NCI-H82 (cell line): ENCODE data around the gene CDKAL1.

ENCODE experiments used
- DNase-seq: peaks from one replicate; lab custom pipeline; 2025; lab: John Stamatoyannopoulos, UW

CDKAL1 gene

DNA sequence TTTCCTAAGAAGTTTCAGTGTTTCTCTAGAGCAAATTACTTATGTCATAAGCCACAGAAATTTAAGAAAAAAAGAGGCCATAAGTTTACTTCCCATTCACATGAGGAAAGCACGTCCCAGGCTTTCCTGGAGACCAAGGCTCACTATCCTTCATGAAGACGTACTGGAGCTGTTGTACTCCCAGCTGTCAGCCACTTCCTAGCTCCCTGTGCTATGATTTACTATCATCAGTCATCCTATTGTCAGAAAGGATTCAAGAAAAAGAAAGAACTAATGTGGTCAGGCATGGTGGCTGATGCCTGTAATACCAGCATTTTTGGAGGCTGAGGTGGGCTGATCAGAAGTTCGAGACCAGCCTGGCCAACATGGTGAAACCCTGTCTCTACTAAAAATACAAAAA is 721.9 kb downstream of the CDKAL1 start:
- DNase-seq: no peak

DNA sequence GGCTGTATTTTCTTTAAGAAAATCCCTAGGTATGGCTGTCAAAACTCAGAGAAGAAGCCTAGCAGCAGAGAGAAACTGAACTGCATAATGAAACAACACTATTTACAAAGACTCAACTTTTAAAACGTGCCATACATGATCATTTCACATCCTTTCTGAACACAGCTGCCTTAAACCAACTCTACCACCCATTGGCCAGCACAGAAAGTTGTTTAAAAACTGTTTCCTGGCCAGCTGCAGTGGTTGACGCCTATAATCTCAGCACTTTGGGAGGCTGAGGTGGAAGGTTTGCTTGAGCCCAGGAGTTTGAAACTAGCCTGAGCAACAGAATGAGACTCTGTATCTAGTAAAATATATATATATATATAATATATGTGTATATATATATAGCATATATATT is 722.9 kb downstream of the CDKAL1 start:
- DNase-seq: no peak

DNA sequence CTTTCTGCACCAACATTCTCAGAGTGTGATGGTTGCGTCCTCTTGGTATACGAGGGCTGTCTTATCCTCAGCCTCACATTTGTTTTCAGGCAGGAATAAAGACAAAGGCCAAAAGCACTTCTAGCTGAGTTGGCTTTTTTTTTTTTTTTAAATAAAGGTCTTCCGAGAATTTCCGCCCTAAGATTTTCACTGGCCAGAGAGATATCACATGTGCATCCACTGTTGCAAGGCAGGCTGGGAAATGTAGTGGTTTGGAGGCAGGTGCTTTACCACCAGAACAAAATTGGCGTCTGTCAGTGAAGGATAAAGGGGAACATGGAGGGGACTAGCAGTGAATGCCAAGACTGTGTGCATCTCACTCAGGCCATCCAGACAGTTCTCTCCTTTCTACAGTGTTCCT is 724.4 kb downstream of the CDKAL1 start:
- no peak for DNase-seq

DNA sequence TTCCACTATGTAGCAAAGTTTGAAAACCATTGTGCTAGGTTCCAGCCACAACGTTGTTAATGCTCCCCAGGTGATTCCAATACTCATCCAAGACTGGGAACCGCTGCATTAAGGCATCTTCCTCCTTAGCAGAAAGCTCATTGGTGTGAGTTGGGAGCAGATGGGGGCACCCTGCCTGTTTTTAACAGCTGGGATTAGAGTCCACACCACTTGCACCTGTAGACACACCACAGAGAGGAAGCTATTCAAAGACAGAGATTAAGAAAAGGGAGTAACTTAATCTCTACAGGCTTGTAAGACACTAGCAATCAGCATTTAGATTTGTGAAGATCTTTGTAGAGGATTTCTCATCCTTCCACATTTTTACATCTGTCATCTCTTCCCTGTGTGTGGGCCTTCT is 725.4 kb downstream of the CDKAL1 start:
- peak; percentile 77 for DNase-seq

DNA sequence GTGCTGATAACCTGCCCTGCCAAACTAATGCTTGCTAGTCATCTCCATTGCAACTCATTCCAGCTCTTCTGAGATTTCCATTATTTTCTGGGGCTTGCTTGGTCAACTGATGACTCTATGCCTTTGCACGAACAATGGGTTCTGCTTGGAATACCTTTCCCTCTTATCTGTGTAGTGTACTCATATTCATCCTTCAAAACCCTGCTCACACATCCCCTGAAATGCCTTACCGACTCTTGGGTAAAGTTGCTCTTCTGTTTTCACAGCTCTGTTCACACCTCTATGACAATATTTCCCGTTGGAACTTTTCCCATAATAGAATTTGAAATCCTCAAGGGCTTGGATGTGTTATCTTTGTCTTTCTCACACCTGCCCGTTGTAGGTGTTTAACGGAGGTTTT is 728.2 kb downstream of the CDKAL1 start:
- DNase-seq: no peak

DNA sequence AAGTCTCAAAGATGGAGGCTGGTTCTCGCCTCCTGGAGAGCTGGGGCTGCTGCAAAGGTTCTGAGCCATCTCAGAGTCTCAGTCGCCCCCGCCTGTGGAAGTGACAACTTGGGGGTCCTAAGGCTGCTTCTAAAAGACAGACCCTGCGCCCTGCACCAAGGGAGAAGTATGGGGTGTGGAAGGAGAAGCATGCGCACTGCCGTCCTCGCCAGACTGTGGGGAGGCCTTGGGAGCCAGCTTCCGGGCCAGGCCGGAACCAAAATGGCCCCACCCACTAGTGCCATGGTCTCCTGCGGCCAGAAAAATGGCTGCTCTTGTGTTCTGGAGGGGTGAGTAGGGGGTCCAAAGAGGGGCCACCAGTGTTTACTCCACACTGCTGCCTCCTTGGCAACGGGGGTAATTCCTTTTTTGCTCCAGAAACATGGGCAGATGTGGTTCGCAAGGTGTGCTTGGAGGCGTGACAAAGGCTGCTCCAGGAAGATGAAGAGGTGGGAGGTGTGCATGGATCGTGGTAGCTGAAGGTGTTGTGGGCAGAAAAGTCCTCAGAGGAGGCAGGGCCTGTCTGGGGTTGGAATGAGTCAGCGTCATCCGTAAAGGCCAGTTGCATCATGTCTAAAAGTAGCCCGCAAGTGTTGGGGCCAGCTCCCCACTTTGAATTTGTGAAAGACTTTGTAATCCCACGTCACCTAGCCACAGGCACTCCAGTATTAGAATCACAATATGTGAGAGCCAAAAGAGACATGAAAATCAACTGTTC is 729.5 kb downstream of the CDKAL1 start:
- no peak for DNase-seq

DNA sequence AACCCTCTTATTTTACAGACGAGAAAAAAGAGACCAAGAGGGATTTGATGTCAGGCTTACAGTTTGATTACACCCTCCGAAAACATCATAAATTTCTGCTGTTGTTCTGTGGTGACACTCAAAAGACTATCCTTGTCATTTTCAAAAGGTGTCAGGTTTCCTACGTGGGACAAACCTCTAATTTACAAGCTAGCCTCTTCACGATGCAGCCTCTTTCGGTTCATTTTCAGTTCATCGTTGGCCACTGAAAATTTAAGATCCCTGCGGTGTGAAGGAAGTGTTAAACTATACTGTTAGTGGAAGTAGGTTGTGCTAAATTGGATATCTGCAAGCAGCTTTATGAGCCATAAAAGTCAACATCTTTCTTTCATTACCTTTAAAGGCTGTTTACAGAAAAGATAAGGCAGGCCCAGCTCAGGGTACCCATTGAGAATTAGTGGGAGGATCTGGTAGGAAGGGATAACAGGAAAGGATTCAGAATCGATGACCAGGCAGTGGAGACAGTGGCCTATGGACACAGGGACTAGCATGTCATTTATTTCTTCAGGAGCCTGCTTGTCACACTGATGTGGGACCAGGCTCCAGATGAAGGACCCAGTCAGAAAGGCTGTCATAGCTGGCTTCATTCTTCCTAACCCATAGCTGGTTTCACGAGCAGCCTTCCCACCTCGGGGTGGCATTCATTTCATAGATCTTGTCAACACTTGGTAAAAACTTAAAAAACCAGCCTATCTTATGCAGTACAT is 730.2 kb downstream of the CDKAL1 start:
- DNase-seq: no peak

DNA sequence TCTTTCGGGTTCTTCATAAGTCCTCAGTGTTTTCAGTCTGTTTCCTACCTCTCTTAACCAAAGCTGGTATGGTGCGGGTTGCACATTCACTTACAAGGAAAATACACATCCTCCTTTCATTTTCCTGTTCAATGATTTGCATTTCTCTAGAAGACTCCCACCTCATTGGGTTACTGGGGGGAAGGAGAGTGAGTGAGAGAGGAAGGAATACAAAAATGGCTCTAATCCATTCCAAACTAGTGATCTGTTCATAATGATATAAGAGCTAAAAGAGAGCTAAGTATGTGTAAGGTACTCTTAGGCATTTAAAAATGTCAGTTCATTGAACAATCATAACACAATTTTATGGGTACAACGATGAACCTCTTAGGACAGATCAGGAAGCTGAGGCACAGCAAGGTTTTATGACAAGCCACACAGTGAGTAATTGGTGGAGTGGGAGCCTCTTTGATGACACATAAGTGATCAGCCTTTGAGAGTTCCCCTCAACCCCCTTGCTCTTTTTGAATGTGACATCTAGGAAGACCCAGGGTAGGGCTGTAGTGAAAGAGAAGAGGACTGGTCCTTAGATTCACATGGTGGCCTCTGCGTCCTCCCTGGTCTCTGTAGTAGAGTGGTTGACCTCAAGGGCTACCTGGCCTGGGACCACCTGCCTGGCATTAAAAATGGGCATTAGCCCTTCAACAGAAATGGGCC is 730.9 kb downstream of the CDKAL1 start:
- DNase-seq: no peak

DNA sequence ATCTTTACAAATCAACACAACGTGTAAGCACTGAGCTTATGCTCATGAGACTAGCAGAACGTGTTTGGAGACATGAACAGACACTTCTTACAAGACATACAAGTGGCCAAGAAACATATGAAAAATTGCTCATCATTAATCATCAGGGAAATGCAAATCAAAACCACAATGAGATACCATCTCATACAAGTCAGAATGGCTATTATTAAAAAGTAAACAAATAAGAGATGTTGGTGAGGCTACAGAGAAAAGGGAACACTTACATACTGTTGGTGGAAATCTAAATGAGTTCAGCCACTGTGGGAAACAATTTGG is 731.4 kb downstream of the CDKAL1 start:
- no peak for DNase-seq

DNA sequence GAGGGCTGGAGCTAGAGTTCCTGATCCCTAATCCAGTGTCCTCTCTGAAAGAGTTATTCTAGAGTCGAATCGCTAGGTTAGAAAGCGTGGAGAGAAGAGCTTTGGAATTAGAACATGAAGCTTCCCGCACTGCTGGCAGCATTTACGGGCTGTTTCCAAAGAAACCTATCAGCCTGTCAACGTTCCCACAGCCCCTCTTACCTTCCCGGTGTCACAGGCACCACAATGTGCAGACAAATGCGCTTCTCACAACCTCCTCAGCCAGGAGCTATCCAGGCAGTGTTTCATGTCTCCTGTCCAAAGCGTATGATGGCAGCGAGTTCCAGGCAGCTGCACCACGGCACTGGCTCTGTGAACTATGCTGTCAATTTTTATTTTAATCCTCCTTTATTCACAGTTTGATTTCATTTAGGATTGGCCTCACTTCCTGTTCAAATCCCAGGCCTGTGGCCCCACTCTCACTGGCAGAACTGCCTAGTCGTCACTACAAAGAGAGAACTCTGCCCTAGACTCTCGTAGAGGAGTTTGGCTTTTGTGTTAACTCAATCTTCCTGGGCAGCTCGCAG is 736.5 kb downstream of the CDKAL1 start:
- no peak for DNase-seq

DNA sequence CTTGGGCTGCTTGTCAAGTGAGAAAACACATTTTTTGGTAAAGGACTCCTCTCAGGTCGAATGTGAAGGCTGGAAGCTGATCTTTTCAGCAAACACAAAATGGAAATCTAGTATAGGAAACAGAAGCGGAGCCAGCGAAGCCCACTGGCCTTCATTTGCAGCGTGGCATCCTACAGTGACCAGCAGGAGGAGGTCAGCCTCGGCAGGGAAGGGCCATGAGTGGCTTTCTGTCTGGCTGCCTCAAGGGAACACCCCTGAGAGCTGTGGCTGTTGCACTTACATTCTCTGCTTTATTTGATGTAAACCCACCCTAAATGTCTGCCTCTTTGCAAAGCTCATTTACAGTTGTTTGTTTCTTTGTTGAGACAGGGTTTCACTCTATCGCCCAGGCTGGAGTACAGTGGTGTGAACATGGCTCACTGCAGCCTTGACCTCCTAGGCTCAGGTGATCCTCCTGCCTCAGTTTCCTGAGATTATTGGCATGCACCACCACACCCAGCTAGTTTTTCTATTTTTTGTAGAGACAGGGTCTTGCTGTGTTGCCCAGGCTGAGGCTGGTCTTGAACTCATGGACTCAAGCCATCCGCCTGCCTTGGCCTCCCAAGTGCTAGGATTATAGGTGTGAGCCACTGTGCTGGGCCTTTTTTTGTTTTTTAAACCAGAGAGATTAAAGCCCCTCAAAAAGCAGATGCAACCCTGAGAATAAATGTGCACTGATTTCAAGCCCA is 737.3 kb downstream of the CDKAL1 start:
- no peak for DNase-seq

DNA sequence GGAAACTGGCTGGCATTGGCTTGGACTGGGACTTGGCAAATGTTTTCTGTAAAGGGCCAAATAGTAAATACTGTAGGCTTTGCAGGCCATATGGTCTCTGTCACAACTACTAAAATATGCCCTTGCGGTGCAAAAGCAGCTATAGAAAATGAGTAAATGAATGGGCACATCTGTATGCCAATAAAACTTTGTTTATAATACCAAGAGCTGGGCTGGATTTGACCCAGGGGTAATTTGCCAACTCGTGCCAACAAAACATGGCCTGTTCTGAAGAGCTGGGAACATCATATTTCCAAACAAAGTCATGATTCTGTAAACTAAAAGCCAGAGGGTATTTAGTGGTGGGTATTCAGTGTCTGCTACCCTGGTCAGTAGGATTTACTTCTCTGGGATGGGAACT is 739.2 kb downstream of the CDKAL1 start:
- no peak for DNase-seq

DNA sequence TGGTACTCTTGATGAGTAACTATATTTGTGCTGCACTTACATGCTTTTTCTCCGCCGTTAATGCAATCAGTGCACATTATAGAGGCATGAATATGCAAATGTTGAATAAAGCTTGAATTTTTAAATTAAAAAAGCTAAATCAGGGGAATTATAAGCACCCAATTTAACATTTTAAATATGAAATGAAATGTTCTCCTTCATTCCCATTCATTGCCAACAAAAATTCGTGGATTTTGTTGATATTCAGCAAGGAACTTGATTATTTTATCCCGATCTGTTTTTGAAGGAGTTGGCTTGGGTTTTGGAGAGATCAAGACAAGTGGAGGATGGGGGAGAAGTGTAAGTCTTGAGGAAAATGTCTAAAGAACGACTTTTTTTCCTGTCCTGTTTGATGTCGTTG is 740.6 kb downstream of the CDKAL1 start:
- no peak for DNase-seq

DNA sequence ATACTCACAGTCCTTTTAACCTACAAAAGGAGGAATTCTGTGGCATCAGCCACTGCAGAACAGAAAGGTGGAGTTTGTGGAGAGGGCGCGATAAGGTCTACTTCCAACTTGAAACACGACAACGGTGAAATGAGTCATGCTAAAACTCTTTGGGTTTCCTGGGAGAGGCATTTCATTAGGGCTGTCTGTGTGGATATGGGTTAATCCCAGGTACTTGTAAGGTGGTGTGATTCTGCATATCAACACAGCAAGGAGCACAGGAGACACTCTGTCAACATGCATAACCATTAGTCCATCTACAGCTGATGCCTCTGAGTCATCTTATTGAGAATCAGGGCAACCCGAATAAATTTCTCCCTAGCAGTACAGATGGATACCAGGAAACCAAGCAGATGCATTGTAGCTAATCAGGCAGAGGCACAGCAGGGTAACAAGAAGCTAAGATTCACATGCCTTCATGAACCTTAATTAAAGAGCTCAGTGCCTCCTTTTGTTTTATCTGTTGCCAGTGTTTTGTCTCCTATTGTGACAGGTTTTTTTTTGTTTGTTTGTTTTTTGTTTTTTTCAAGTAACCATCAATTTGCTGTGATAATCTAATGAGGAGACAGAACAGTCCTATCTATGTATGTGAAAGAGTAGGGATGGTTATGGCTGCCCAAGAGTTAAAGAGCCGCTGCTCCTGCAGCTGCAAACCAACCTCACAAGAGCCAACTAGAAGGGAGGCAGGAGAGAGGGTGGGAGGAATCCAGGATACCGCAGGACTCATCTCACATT is 743.5 kb downstream of the CDKAL1 start:
- peak; percentile 14 for DNase-seq

DNA sequence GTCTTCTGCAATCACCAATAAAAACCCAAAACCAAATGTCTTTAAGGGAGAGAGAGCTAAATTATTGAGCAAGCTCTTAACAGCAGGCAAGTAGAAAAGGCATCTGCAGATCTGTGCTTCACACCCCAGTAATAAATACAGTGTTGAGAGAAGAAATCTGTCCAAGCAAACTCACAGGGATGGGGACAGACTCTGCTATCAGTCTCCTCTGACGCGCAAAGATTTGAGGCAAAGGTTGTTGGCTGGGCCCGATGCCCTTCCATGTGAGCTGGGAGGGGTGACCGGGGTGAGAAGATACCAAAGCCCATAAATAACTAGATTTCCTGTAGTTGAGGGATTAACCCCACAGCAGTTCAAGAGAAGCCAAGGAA is 744.1 kb downstream of the CDKAL1 start:
- peak; percentile 29 for DNase-seq

DNA sequence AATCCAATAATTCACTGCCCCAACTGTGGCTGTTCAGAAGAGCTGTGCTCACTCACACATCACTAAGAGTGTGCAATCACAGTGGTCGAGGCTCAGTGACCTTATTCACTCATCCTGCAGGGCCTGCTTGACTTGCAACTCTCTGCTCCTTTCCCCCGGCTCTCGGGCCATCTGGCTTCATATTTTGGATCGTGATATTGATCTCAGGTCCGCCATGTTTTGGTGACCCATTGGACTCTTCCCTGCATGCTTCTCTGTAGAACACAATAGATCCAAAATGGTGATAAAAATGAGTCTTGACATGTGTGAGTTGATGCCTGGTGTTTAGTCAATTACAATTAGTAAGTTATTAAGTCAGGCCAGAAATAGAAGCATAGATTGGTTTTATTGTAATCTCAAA is 745.4 kb downstream of the CDKAL1 start:
- no peak for DNase-seq

DNA sequence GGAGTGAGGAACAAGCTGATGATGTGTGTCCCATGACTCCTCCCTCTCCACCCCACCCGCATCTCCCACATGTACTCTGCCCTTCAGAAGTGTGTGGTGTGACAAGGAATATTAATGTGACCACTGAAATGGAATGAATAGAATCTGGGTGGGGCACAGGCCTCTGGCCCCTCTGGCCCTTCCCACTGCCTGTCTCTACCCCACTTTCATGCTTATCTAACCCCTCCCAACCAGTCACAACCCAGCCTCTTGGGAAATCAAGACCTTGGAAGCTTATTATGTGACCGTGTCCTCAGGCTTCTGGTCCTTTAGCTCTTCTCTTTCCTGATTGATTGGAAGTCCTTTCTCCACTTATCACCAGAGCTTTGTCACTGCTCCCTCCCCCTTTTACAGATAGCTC is 747.1 kb downstream of the CDKAL1 start:
- peak; percentile 10 for DNase-seq
